ENCODE measurements around the gene PLEKHG5.
"Not testable (repeated sequence)": the region's sequence is repeated elsewhere in the genome, so short reads cannot be mapped to it uniquely, and the experiment has no call there.

PLEKHG5 gene

GRCh38 chr1:6444377-6444776 lies 47.1 kb downstream of the PLEKHG5 start:
- no peak overlapping the region for H3K27ac ChIP-seq
- no peak for TF ChIP-seq CTCF (conservative IDR thresholded peaks at IDR 0.05)
- TF ChIP-seq ZFX (IDR thresholded peaks at IDR 0.05): no peak

DNA sequence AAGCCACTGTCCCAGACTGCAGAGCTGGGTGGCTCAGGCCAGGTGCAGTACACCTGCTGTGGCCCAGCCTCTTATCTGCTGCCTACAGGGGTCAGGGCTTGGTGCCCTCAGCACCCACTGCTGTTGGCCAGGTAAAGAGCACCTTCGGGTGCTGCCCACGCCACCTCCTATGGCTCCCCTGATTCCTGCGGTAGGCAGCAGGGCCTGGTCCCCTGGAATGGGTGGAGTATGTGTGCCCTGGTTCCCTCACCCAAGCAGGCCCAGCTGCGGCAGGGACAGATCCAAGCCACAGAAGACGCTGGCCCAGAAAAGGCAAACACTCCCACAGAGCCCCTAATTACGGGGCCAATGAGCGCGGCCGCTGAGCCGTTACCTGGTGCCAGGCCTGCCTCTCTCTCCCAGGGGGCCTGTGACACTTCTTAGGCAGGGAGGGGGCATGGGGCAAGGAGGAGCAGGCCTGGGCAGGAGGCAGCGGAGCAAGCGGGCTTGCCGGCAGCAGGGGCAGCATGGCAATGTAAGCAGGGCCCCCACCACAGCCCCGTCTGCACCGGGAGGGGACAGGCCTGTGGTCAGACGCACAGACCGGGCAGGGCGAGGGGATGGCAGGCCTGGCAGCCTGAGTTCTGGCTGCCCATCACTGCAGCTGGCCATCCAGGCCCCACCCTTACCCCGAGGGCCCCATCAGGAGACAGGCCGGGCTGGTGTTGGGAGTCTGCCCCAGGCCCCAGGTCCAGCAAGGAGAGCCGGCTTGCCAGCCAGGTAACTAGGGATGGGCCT lies 47.9 kb downstream of the PLEKHG5 start:
- no peak overlapping the region for H3K27ac ChIP-seq
- no peak for TF ChIP-seq ZFX (IDR thresholded peaks at IDR 0.05)
- TF ChIP-seq CTCF (conservative IDR thresholded peaks at IDR 0.05): no peak

- TF ChIP-seq ZFX (IDR thresholded peaks at IDR 0.05): no peak
- TF ChIP-seq CTCF (conservative IDR thresholded peaks at IDR 0.05): no peak
- no peak overlapping the region for H3K27ac ChIP-seq
Measured at GRCh38 chr1:6441586-6441985, 49.9 kb downstream of the PLEKHG5 start.

GRCh38 chr1:6440198-6441126 lies 51.0 kb downstream of the PLEKHG5 start:
- H3K27ac ChIP-seq: no peak overlapping the region
- TF ChIP-seq CTCF (conservative IDR thresholded peaks at IDR 0.05): peak; percentile 31
- no peak for TF ChIP-seq ZFX (IDR thresholded peaks at IDR 0.05)

GRCh38 chr1:6438047-6438525 lies 53.4 kb downstream of the PLEKHG5 start:
- peak; percentile 95 for TF ChIP-seq CTCF (conservative IDR thresholded peaks at IDR 0.05)
- no peak for TF ChIP-seq ZFX (IDR thresholded peaks at IDR 0.05)
- H3K27ac ChIP-seq: no peak overlapping the region

- not testable (repeated sequence) for H3K27ac ChIP-seq
Measured at GRCh38 chr1:6437012-6437700, 54.3 kb downstream of the PLEKHG5 start.

- H3K27ac ChIP-seq: not testable (repeated sequence)
Measured at GRCh38 chr1:6436277-6436676, 55.2 kb downstream of the PLEKHG5 start.

DNA sequence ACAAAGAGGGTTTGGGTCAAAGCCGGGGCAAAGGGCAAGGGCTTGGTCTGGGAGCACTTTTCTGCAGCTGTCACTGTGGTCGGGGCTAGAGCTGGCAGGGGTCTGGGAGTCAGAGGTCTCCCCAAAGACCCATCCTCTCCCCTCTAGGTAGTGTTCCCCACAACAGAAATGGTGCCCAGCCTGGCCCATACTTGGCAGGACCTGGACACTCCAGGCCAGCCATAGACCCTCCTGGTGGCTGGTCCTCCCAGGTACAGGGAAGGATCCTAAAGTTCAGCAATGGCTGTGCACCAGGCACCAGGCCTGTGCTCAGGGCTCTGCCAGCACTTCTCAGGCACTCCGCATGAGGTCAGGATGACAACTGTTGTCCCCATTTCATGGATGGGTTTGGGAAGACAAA lies 55.9 kb downstream of the PLEKHG5 start:
- no peak overlapping the region for H3K27ac ChIP-seq
- TF ChIP-seq CTCF (conservative IDR thresholded peaks at IDR 0.05): no peak
- TF ChIP-seq ZFX (IDR thresholded peaks at IDR 0.05): no peak
